Vagina (tissue), 2 donors: ENCODE measurements around the gene ZNF567.

Source experiments
- POLR2A ChIP-seq, 2 donors: fragments of 450-650 bp; IDR thresholded peaks; one replicate each; pipeline ENCODE4 v1.6.1; 2017; ENCODE audit warnings: antibody characterized with exemption in 2 of 2, mild to moderate bottlenecking in 2 of 2, moderate library complexity in 2 of 2
- TF ChIP-seq, protein P1 (sequence below), 3 experiments: fragments of 450-650 bp in 2 of 3; fragments of 200-600 bp in 1 of 3; sonication (generic) in 1 of 3; IDR thresholded peaks; one replicate each; pipeline ENCODE4 v1.5.1; 2017 to 2019; ENCODE audit warnings: antibody characterized with exemption in 3 of 3, mild to moderate bottlenecking in 2 of 3, moderate library complexity in 2 of 3

DNA sequence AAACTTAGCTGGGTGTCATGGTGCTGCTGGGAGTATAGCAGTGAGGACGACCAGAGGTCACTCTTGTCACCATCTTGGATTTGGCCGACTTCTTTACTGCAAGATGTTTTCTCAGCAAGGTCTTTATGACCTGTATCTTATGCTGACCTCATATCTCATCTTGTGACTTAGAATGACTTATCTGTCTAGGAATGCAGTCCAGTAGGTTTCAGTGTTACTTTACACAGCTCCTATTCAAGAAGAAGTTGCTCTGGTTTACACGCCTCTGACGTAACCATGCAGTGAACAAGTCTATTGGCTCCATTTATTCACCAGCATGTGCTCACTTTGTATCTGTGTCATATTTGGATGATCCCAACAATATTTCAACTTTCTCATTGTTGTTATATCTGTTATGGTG is 58.5 kb downstream of the ZNF567 start:
- TF ChIP-seq, protein P1, sequence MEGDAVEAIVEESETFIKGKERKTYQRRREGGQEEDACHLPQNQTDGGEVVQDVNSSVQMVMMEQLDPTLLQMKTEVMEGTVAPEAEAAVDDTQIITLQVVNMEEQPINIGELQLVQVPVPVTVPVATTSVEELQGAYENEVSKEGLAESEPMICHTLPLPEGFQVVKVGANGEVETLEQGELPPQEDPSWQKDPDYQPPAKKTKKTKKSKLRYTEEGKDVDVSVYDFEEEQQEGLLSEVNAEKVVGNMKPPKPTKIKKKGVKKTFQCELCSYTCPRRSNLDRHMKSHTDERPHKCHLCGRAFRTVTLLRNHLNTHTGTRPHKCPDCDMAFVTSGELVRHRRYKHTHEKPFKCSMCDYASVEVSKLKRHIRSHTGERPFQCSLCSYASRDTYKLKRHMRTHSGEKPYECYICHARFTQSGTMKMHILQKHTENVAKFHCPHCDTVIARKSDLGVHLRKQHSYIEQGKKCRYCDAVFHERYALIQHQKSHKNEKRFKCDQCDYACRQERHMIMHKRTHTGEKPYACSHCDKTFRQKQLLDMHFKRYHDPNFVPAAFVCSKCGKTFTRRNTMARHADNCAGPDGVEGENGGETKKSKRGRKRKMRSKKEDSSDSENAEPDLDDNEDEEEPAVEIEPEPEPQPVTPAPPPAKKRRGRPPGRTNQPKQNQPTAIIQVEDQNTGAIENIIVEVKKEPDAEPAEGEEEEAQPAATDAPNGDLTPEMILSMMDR (IDR thresholded peaks at IDR 0.05), result no peak
- TF ChIP-seq POLR2A (IDR thresholded peaks at IDR 0.05), result no peak
